ENCODE data around the gene SSH2.

- TF ChIP-seq, protein P1, sequence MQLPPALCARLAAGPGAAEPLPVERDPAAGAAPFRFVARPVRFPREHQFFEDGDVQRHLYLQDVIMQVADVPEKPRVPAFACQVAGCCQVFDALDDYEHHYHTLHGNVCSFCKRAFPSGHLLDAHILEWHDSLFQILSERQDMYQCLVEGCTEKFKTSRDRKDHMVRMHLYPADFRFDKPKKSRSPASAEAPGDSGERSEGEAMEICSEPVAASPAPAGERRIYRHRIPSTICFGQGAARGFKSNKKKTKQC (CRISPR knock-in tag; IDR thresholded peaks at IDR 0.05) = no peak
- TF ChIP-seq CEBPG (CRISPR knock-in tag; IDR thresholded peaks at IDR 0.05) (no peak), CEBPG (tag; conservative IDR thresholded peaks at IDR 0.05 in 1 of 2, IDR thresholded peaks at IDR 0.05 in 1 of 2) (no peak), NCOA1 (IDR thresholded peaks at IDR 0.05; ENCODE audit: low read depth) (no peak), ZNF324 (CRISPR knock-in tag; IDR thresholded peaks at IDR 0.05) (no peak), ZBTB1 (CRISPR knock-in tag; IDR thresholded peaks at IDR 0.05; ENCODE audit: borderline replicate concordance, low read depth) (no peak), ESRRA (IDR thresholded peaks at IDR 0.05; ENCODE audit: borderline replicate concordance, low read depth) (no peak), ZKSCAN1 (IDR thresholded peaks at IDR 0.05; ENCODE audit: low read depth, low read length) (no peak), FIP1L1 (IDR thresholded peaks at IDR 0.05; ENCODE audit: low read depth, low read length, poor library complexity, severe bottlenecking) (no peak)
Measured at GRCh38 chr17:29576214-29577000, 353.6 kb downstream of the SSH2 start.
